IMR-90 (cell line): ENCODE results near the gene IQSEC1. TPM values are rescaled to one million over a fixed set of nuclear protein-coding genes. Genes with fewer than 3 reads are reported as not detected.

ENCODE experiments used
- ATAC-seq: fragments of 200-7000 bp; cut with Tn5 transposase; 2 replicates; pipeline ENCODE4 v1.9.1; 2020; ENCODE audit warnings: low read depth, mild to moderate bottlenecking, moderate library complexity
- BruUV-seq: library from RNA; stranded (reverse); fragments of 400-500 nt; replicated peaks from 2 replicates; lab custom pipeline; 2021; lab: Mats Ljungman, UMichigan
- CTCF ChIA-PET: fragments of 300-600 bp; formaldehyde crosslinking; extraction: SDS; loops from one replicate; lab custom pipeline; 2021; ENCODE audit warnings: antibody characterized with exemption; lab: Yijun Ruan, JAX
- POLR2A ChIA-PET: fragments of 300-600 bp; sonication (Branson Sonifier 250); formaldehyde crosslinking; loops from one replicate; lab custom pipeline; 2022; ENCODE audit warnings: antibody characterized with exemption; ENCODE audit not compliant: unreplicated experiment; lab: Charles Lee
- DNase-seq: peaks from one replicate; pipeline ENCODE4 v3.0.0; 2013
- H2AFZ ChIP-seq: replicated peaks from 2 replicates; pipeline ENCODE3; 2013; ENCODE audit warnings: low read length, mild to moderate bottlenecking; ENCODE audit not compliant: poor library complexity
- H2AK5ac ChIP-seq: 2 replicates; pipeline ENCODE4 v1.6.1; 2013; ENCODE audit warnings: low read depth, low read length, inconsistent platforms
- H2AK9ac ChIP-seq: replicated peaks from 2 replicates; pipeline ENCODE3; 2013; ENCODE audit warnings: mild to moderate bottlenecking, low read depth, low read length, moderate library complexity; ENCODE audit not compliant: poor library complexity
- H2BK120ac ChIP-seq: 2 replicates; pipeline ENCODE4 v1.6.1; 2013; ENCODE audit warnings: low read depth, low read length, inconsistent platforms
- H2BK15ac ChIP-seq: 3 replicates; pipeline ENCODE4 v1.6.1; 2013; ENCODE audit warnings: low read depth, low read length, inconsistent platforms
- H2BK20ac ChIP-seq: 2 replicates; pipeline ENCODE4 v1.6.1; 2013; ENCODE audit warnings: low read depth, mild to moderate bottlenecking, inconsistent platforms, low read length, moderate library complexity
- H2BK5ac ChIP-seq: 2 replicates; pipeline ENCODE4 v1.6.1; 2013; ENCODE audit warnings: mild to moderate bottlenecking, low read depth, low read length, inconsistent platforms; ENCODE audit not compliant: poor library complexity, severe bottlenecking
- H3K14ac ChIP-seq: replicated peaks from 2 replicates; pipeline ENCODE4 v1.6.1; 2013; ENCODE audit warnings: low read depth, low read length, inconsistent platforms
- H3K18ac ChIP-seq: 2 replicates; pipeline ENCODE4 v1.6.1; 2013; ENCODE audit warnings: low read depth, low read length, control low read depth
- H3K23ac ChIP-seq: 2 replicates; pipeline ENCODE4 v1.6.1; 2013; ENCODE audit warnings: low read depth, low read length, inconsistent platforms
- H3K27ac ChIP-seq: 2 replicates; pipeline ENCODE4 v1.5.1; 2013; ENCODE audit warnings: mild to moderate bottlenecking, control low read depth, low read length; ENCODE audit not compliant: insufficient read depth
- H3K27me3 ChIP-seq: 2 replicates; pipeline ENCODE4 v1.6.1; 2013; ENCODE audit warnings: low read length; ENCODE audit not compliant: control insufficient read depth, insufficient read depth
- H3K36me3 ChIP-seq: 2 replicates; pipeline ENCODE4 v1.6.1; 2013; ENCODE audit warnings: low read length, mixed read lengths; ENCODE audit not compliant: control insufficient read depth, insufficient read depth
- H3K4ac ChIP-seq: 2 replicates; pipeline ENCODE4 v1.6.1; 2013; ENCODE audit warnings: low read depth, low read length, inconsistent platforms
- H3K4me1 ChIP-seq: 2 replicates; pipeline ENCODE4 v1.6.1; 2013; ENCODE audit warnings: low read length, mixed read lengths; ENCODE audit not compliant: control insufficient read depth, insufficient read depth
- H3K4me2 ChIP-seq: 2 replicates; pipeline ENCODE4 v1.6.1; 2013; ENCODE audit warnings: low read depth, mild to moderate bottlenecking, control low read depth, low read length, moderate library complexity
- H3K4me3 ChIP-seq: 2 replicates; pipeline ENCODE4 v1.5.1; 2013; ENCODE audit warnings: low read depth, mild to moderate bottlenecking, control low read depth, low read length, moderate library complexity; ENCODE audit not compliant: insufficient read depth
- H3K56ac ChIP-seq: 2 replicates; pipeline ENCODE4 v1.6.1; 2013; ENCODE audit warnings: low read length, inconsistent platforms; ENCODE audit not compliant: insufficient read depth; ENCODE audit errors: extremely low read depth
- H3K79me1 ChIP-seq, 2 experiments: 2 replicates each; pipeline ENCODE4 v1.6.1; 2013; ENCODE audit warnings: low read length in 2 of 2, inconsistent platforms in 1 of 2, low read depth in 1 of 2
- H3K9ac ChIP-seq: 2 replicates; pipeline ENCODE4 v1.6.1; 2013; ENCODE audit warnings: low read depth, low read length, control low read depth
- H3K9me1 ChIP-seq: 2 replicates; pipeline ENCODE4 v1.6.1; 2013; ENCODE audit warnings: low read length, inconsistent platforms; ENCODE audit not compliant: insufficient read depth
- H3K9me3 ChIP-seq: 2 replicates; pipeline ENCODE4 v1.6.1; 2013; ENCODE audit warnings: low read length; ENCODE audit not compliant: control insufficient read depth, insufficient read depth
- H4K20me1 ChIP-seq: 2 replicates; pipeline ENCODE4 v1.6.1; 2013; ENCODE audit warnings: low read length, inconsistent platforms; ENCODE audit not compliant: insufficient read depth
- H4K5ac ChIP-seq: 2 replicates; pipeline ENCODE4 v1.6.1; 2013; ENCODE audit warnings: mild to moderate bottlenecking, low read depth, low read length, control low read depth
- H4K8ac ChIP-seq, 2 experiments: 2 replicates each; pipeline ENCODE4 v1.6.1; 2013; ENCODE audit warnings: low read depth in 2 of 2, low read length in 2 of 2, control low read depth in 1 of 2, inconsistent platforms in 1 of 2
- H4K91ac ChIP-seq: 2 replicates; pipeline ENCODE4 v1.6.1; 2013; ENCODE audit warnings: low read depth, low read length, inconsistent platforms; ENCODE audit not compliant: insufficient read depth
- CTCF ChIP-seq: conservative IDR thresholded peaks from 2 replicates; pipeline ENCODE4 v1.5.1; 2012; ENCODE audit warnings: mild to moderate bottlenecking, low read depth, low read length, improper control_type of control experiment
- MAZ ChIP-seq: IDR thresholded peaks from 2 replicates; pipeline ENCODE4 v1.6.1; 2012; ENCODE audit warnings: low read depth, mild to moderate bottlenecking, low read length, improper control_type of control experiment, moderate library complexity, borderline replicate concordance
- RFX5 ChIP-seq: IDR thresholded peaks from 2 replicates; pipeline ENCODE4 v1.8.0; 2012; ENCODE audit warnings: low read depth, mild to moderate bottlenecking, low read length, moderate library complexity
- SMC3 ChIP-seq: fragments of 150-350 bp; IDR thresholded peaks from 2 replicates; pipeline ENCODE4 v1.6.1; 2016; ENCODE audit warnings: low read depth, mild to moderate bottlenecking, antibody characterized with exemption, low read length, moderate library complexity
- whole genome bisulfite sequencing, 2 experiments: methylation state at CpG; one replicate each; pipeline versions ENCODE4 v1.1.5 to v1.1.7; 2013; ENCODE audit warnings: missing lambda C conversion rate in 2 of 2; ENCODE audit not compliant: insufficient read length in 1 of 2; ENCODE audit errors: extremely low coverage in 2 of 2; 5-methylcytosine and 5-hydroxymethylcytosine counted together
- dilution Hi-C: fragments of 300-500 bp; cut with HindIII; formaldehyde crosslinking; loops from one replicate; pipeline ENCODE4 v1.14.3; 2018; ENCODE audit warnings: low sequenced_read_pairs; ENCODE audit not compliant: unreplicated experiment
- in situ Hi-C: fragments of 300-500 bp; cut with MboI; formaldehyde crosslinking; loops from 3 replicates; pipeline ENCODE4 v1.14.3; 2019; ENCODE audit warnings: low sequenced_read_pairs, inconsistent platforms, mixed read lengths
- intact Hi-C: fragments of 100-400 bp; cut with micrococcal nuclease; formaldehyde crosslinking; loops from 2 replicates; pipeline ENCODE4 v1.10.0; 2022
- polyA plus RNA-seq, 3 experiments: library from polyadenylated mRNA; depleted of rRNA; stranded (reverse); fragments of >200 nt; gene quantifications; 2 replicates each; pipeline ENCODE4 v1.2.3, GENCODE V29; 2012; ENCODE audit warnings: low replicate concordance in 1 of 3
- total RNA-seq: library from RNA; depleted of rRNA; stranded (reverse); fragments of >200 nt; gene quantifications from 2 replicates; pipeline ENCODE4 v1.2.3, GENCODE V29; 2012

The IQSEC1 gene
- total and polyA plus RNA-seq, 2 of the 4 experiments (the other 2 are of a cell fraction): 5.9 to 11.9 TPM

- no peak overlapping the region for H2AK9ac ChIP-seq
- H4K5ac ChIP-seq: no peak overlapping the region
- no peaks in the 10 kb centered on the region for H4K20me1 ChIP-seq
- H3K36me3 ChIP-seq: no peaks in the 10 kb centered on the region
- CTCF ChIA-PET: no interaction called here
- H2BK20ac ChIP-seq: no peak overlapping the region
- in situ Hi-C loops: loop anchor here (25.0 kb wide), 1 partner anchor 748 kb away; no protein-coding TSS in a partner anchor
- no peak overlapping the region for H3K56ac ChIP-seq
- intact Hi-C loops: no loop called here
- H3K4me1 ChIP-seq: no peaks in the 10 kb centered on the region; the same call in 1 of the 2 replicates
- H2AFZ ChIP-seq: no peak overlapping the region
- H3K4me2 ChIP-seq: no peak overlapping the region
- no peaks in the 10 kb centered on the region for H3K79me1 ChIP-seq
- dilution Hi-C loops: no loop called here
- H3K4me3 ChIP-seq: no peak overlapping the region
- H3K18ac ChIP-seq: no peak overlapping the region
- no TSS peak for BruUV-seq
- no peak overlapping the region for H2BK5ac ChIP-seq
- no peak overlapping the region for H3K9ac ChIP-seq
- no peak overlapping the region for H4K91ac ChIP-seq
- no peak overlapping the region for H3K23ac ChIP-seq
- H2BK15ac ChIP-seq: no peak overlapping the region
- H3K14ac ChIP-seq: no peak overlapping the region
- POLR2A ChIA-PET: no interaction called here
- no peak for ATAC-seq
- no peaks in the 10 kb centered on the region for H3K9me3 ChIP-seq
- DNase-seq: no peak
- peaks cover 29% of the 10 kb centered on the region for H3K27me3 ChIP-seq
- no peak overlapping the region for H3K4ac ChIP-seq
- H4K8ac ChIP-seq: no peak overlapping the region
- no peak overlapping the region for H3K27ac ChIP-seq
- peaks cover 3% of the 10 kb centered on the region; the same call in 1 of the 2 replicates for H3K9me1 ChIP-seq
- TF ChIP-seq CTCF: no peak
- no peak for TF ChIP-seq RFX5
- no peak for TF ChIP-seq SMC3
- no peak for TF ChIP-seq MAZ
- WGBS, 2 experiments: no CpG with 5 or more reads among the region's 4 CpGs
- H2AK5ac ChIP-seq: no peak overlapping the region
- H2BK120ac ChIP-seq: no peak overlapping the region
These were observed 187.7 kb downstream of the IQSEC1 start for GRCh38 chr3:12885583-12885930.
